ENCODE measurements around the gene RAD23A.

DNA sequence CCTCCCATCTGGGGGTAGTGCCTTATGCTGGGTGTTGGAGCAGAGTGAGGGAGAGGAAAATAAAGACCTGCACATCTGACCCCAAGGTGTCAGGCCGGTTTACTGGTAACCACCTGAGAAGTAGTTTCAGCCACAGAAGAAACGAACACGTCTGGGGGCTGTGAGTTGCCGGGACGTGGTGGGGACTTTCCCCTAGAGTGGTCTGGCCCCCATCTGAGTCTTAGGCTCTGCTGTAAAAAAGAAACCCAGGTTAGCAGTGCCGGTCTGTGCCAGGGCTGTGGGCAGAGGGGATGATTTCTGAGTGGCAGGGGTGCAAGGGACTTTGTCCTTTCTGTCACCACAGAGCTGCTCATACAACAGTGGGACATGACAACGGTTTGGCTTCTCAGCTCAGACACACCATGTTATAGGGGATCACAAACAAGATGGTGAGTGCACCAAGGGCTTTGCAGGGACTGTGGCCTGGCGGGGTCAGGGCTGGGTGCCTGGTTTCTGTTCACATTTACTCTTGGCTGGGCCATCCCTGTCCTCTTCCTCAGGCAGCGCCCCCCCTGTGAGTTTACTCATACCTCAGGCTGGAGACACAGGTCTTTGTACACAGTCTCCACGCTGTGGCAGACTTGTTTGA lies 45.7 kb upstream of the RAD23A start:
- TF ChIP-seq CREB1 (IDR thresholded peaks at IDR 0.05; ENCODE audit: low read depth) (peak; percentile 38; the same call in 1 of the 2 replicates), E2F4 (IDR thresholded peaks at IDR 0.05; ENCODE audit: low read depth, low read length) (no peak), CHD2 (IDR thresholded peaks at IDR 0.05; ENCODE audit: borderline replicate concordance, low read depth, low read length) (peak; percentile 51; the same call in 1 of the 2 replicates), USF1 (IDR thresholded peaks at IDR 0.05; ENCODE audit: borderline replicate concordance, extremely low read length, insufficient read depth, low read depth, low read length) (no peak)

All from GM12878 (cell line).